Measurements from ENCODE around the gene GABRG3. TPM values are rescaled to one million over a fixed set of nuclear protein-coding genes. Genes with fewer than 3 reads are reported as not detected.

The GABRG3 gene
- total and polyA plus RNA-seq, 8 donors, result 0.35 TPM; not detected in 7

GRCh38 chr15:27292641-27293040 lies 321.7 kb downstream of the GABRG3 start:
- ATAC-seq, result no peak

GRCh38 chr15:27293607-27294006 lies 322.6 kb downstream of the GABRG3 start:
- ATAC-seq (no peak), FAIRE-seq (no peak), DNase-seq (no peak)
- H3K4me3 ChIP-seq, result no peak overlapping the region
- H3K36me3 ChIP-seq, result no peaks in the 10 kb centered on the region
- intact Hi-C loops (cut with DNase I), result no loop called here
- no peak overlapping the region for H3K27ac ChIP-seq
- TF ChIP-seq, protein P1, sequence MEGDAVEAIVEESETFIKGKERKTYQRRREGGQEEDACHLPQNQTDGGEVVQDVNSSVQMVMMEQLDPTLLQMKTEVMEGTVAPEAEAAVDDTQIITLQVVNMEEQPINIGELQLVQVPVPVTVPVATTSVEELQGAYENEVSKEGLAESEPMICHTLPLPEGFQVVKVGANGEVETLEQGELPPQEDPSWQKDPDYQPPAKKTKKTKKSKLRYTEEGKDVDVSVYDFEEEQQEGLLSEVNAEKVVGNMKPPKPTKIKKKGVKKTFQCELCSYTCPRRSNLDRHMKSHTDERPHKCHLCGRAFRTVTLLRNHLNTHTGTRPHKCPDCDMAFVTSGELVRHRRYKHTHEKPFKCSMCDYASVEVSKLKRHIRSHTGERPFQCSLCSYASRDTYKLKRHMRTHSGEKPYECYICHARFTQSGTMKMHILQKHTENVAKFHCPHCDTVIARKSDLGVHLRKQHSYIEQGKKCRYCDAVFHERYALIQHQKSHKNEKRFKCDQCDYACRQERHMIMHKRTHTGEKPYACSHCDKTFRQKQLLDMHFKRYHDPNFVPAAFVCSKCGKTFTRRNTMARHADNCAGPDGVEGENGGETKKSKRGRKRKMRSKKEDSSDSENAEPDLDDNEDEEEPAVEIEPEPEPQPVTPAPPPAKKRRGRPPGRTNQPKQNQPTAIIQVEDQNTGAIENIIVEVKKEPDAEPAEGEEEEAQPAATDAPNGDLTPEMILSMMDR (IDR thresholded peaks at IDR 0.05), result no peak
- no peaks in the 10 kb centered on the region for H3K27me3 ChIP-seq
- no peaks in the 10 kb centered on the region for H3K9me3 ChIP-seq
- WGBS, 2 donors, result 83 to 88% methylated on average over 1 of the region's 1 CpG
- no peaks in the 10 kb centered on the region for H3K4me1 ChIP-seq

More at GRCh38 chr15:27292641-27293040, 321.7 kb downstream of the GABRG3 start:
- intact Hi-C loops (cut with DNase I), result no loop called here
- TF ChIP-seq, protein P1 (IDR thresholded peaks at IDR 0.05), result no peak
- FAIRE-seq (no peak), DNase-seq (no peak)
- Histone ChIP-seq H3K36me3 (no peaks in the 10 kb centered on the region), H3K9me3 (no peaks in the 10 kb centered on the region), H3K27me3 (no peaks in the 10 kb centered on the region), H3K4me3 (no peak overlapping the region), H3K4me1 (no peaks in the 10 kb centered on the region), H3K27ac (no peak overlapping the region)
- WGBS, 2 donors, result 43 to 59% methylated on average over 3 of the region's 3 CpGs

GRCh38 chr15:27317736-27318135 lies 346.8 kb downstream of the GABRG3 start:
- no peaks in the 10 kb centered on the region for H3K9me3 ChIP-seq
- 52 to 65% methylated on average over 5 of the region's 5 CpGs for WGBS, 2 donors
- intact Hi-C loops (cut with DNase I), result loop anchor here in 1 of 3 donors (5.0 kb wide), 1 partner anchor 50 kb away; no protein-coding TSS in a partner anchor

DNA sequence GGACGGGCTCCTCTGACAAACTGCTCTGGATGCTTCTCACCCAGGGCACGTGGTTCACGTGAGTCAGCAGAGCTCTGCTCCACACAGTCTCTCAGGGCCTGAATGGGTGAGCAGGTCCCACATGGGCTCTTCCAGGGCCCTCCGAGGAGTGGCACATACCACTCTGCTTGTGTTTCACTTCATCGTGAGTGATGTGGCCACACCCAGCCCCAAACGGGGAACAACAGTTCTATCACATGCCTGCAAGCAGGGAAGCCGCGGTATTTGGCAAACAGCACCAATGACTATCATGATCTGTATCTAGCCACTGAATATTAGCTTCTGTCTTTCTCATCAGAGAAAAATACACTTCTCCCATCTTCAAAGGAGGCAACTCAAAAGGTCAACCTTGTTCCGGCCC lies 352.8 kb downstream of the GABRG3 start:
- no peak for ATAC-seq
- no peaks in the 10 kb centered on the region for H3K9me3 ChIP-seq
- no peaks in the 10 kb centered on the region for H3K4me1 ChIP-seq
- intact Hi-C loops (cut with DNase I), result no loop called here
- FAIRE-seq, result no peak
- 58 to 60% methylated on average over 9 of the region's 9 CpGs for WGBS, 2 donors
- DNase-seq, result no peak
- H3K27ac ChIP-seq, result no peak overlapping the region
- TF ChIP-seq, protein P1 (IDR thresholded peaks at IDR 0.05), result no peak
- no peaks in the 10 kb centered on the region for H3K27me3 ChIP-seq
- H3K4me3 ChIP-seq, result no peak overlapping the region
- H3K36me3 ChIP-seq, result no peaks in the 10 kb centered on the region

More at GRCh38 chr15:27317736-27318135, 346.8 kb downstream of the GABRG3 start:
- Histone ChIP-seq H3K27ac (no peak overlapping the region), H3K27me3 (no peaks in the 10 kb centered on the region), H3K4me3 (no peak overlapping the region), H3K36me3 (no peaks in the 10 kb centered on the region), H3K4me1 (no peaks in the 10 kb centered on the region)
- TF ChIP-seq, protein P1 (IDR thresholded peaks at IDR 0.05), result no peak
- no peak for ATAC-seq
- no peak for FAIRE-seq
- DNase-seq, result no peak

DNA sequence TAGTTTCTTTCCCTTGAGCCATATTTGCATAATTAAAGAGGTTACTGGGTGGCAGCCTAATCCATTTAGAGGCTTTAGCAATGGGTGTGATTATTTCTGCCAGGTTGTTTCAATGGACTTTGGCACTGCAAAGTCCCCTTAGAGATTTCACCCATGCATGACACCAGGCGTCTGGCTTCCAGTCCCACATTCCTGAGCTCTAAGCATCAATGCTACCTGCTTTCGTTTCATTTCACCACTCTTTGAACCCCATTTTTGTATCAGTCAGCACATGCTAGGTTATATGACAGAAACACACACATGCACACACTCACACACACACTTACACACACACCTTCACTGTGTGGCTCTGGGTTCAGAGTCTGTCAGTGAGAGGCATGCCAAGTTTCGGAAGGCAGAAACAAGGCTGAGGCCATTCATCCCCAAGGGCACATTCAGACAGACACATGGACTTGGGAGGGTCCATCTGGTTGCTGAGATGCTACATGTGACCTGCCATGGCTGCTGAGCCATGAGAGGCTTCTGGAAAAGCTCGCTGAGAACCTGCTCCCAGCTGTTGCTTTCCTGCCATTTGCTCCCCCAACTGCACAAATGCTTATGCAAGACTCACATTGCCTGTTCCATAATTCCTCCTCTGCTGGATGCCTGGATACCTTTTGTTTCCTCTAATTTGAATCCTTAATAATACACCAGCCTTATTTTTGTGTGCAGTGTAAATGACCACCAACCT lies 354.1 kb downstream of the GABRG3 start:
- H3K27ac ChIP-seq, result no peak overlapping the region
- FAIRE-seq (no peak), DNase-seq (no peak), ATAC-seq (no peak)
- intact Hi-C loops (cut with DNase I), result no loop called here
- TF ChIP-seq, protein P1 (IDR thresholded peaks at IDR 0.05), result no peak
- 61 to 79% methylated on average over 4 of the region's 4 CpGs for WGBS, 2 donors
- no peak overlapping the region for H3K4me3 ChIP-seq
- no peaks in the 10 kb centered on the region for H3K9me3 ChIP-seq
- no peaks in the 10 kb centered on the region for H3K36me3 ChIP-seq
- H3K27me3 ChIP-seq, result no peaks in the 10 kb centered on the region
- H3K4me1 ChIP-seq, result no peaks in the 10 kb centered on the region
